Fibroblast of lung (primary cell): ENCODE measurements around the gene BRD3.

ENCODE experiments used
- CTCF ChIP-seq, 2 donors: IDR thresholded peaks in 1 of 2; conservative IDR thresholded peaks in 1 of 2; 1 replicate in 1 of 2; 2 replicates in 1 of 2; pipeline ENCODE4 v1.5.1; 2011 to 2012; ENCODE audit warnings: low read length in 2 of 2, control low read depth in 1 of 2, inconsistent platforms in 1 of 2, low read depth in 1 of 2, mild to moderate bottlenecking in 1 of 2
- EZH2 ChIP-seq: IDR thresholded peaks from 2 replicates; pipeline ENCODE4 v1.5.1; 2012; ENCODE audit warnings: low read length, control low read depth, mild to moderate bottlenecking; ENCODE audit errors: missing control alignments

- TF ChIP-seq CTCF (conservative IDR thresholded peaks at IDR 0.05 in 1 of 2, IDR thresholded peaks at IDR 0.05 in 1 of 2; ENCODE audit: low read depth in 1 of 2, low read length in 2 of 2) (no peak), EZH2 (no peak)
Observed at GRCh38 chr9:134056483-134057306, 11.1 kb downstream of the BRD3 start.
